ENCODE data around the gene HES7. TPM values are rescaled to one million over a fixed set of nuclear protein-coding genes. Genes with fewer than 3 reads are reported as not detected.

The HES7 gene
- total RNA-seq, 3 donors from 2014 or later (not counting 1 experiment from before 2014, with no cell fraction given) = 0.50 to 0.77 (median 0.61) TPM

DNA sequence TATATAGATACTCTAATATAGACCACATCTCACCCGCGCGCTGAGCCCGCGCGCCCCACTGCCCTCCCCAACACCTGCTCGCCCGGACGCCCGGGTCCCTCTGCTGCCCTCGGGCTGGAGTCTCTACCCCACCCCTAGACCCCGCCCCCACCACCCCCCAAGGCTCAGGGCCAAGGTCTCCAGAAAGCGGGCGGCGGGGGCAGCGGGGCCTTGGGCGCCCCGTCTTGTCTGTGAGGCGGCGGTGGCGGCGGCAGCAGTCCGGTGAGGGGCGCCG, 2.6 kb downstream of the HES7 start:
- 0% methylated on average over 14 of the region's 25 CpGs for WGBS (ENCODE audit: insufficient coverage)
- peak overlapping the region; percentile 98 to 100 for H3K27ac Mint-ChIP-seq
- no peaks in the 10 kb centered on the region for H3K36me3 ChIP-seq (ENCODE audit: control insufficient read depth, insufficient read depth, low read length)
- H3K36me3 Mint-ChIP-seq = peaks cover 12% of the 10 kb centered on the region
- peak overlapping the region; percentile 93 for H3K4me3 Mint-ChIP-seq
- no peak for ATAC-seq
- H3K27me3 ChIP-seq (ENCODE audit: control insufficient read depth, insufficient read depth, low read length) = peaks cover 44% of the 10 kb centered on the region
- TF ChIP-seq, protein P1, sequence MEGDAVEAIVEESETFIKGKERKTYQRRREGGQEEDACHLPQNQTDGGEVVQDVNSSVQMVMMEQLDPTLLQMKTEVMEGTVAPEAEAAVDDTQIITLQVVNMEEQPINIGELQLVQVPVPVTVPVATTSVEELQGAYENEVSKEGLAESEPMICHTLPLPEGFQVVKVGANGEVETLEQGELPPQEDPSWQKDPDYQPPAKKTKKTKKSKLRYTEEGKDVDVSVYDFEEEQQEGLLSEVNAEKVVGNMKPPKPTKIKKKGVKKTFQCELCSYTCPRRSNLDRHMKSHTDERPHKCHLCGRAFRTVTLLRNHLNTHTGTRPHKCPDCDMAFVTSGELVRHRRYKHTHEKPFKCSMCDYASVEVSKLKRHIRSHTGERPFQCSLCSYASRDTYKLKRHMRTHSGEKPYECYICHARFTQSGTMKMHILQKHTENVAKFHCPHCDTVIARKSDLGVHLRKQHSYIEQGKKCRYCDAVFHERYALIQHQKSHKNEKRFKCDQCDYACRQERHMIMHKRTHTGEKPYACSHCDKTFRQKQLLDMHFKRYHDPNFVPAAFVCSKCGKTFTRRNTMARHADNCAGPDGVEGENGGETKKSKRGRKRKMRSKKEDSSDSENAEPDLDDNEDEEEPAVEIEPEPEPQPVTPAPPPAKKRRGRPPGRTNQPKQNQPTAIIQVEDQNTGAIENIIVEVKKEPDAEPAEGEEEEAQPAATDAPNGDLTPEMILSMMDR (IDR thresholded peaks at IDR 0.05) = no peak
- H3K4me1 ChIP-seq (ENCODE audit: control insufficient read depth, insufficient read depth, low read length) = peaks cover 80% of the 10 kb centered on the region
- H3K27me3 Mint-ChIP-seq (ENCODE audit: low read depth in 2 of 2) = peaks cover 42 to 53% of the 10 kb centered on the region in 2 donors
- intact Hi-C loops (cut with micrococcal nuclease) = no loop called here
- H3K9me3 Mint-ChIP-seq = peaks cover 0 to 2% of the 10 kb centered on the region in 2 donors
- no peaks in the 10 kb centered on the region for H3K9me3 ChIP-seq (ENCODE audit: control insufficient read depth, insufficient read depth, low read length)
- no peak overlapping the region for H3K27ac ChIP-seq (ENCODE audit: low read length)
- H3K4me1 Mint-ChIP-seq = peaks cover 77 to 80% of the 10 kb centered on the region in 2 donors
- peak overlapping the region; percentile 24 for H3K4me3 ChIP-seq (ENCODE audit: low read length)
- DNase-seq = no peak

DNA sequence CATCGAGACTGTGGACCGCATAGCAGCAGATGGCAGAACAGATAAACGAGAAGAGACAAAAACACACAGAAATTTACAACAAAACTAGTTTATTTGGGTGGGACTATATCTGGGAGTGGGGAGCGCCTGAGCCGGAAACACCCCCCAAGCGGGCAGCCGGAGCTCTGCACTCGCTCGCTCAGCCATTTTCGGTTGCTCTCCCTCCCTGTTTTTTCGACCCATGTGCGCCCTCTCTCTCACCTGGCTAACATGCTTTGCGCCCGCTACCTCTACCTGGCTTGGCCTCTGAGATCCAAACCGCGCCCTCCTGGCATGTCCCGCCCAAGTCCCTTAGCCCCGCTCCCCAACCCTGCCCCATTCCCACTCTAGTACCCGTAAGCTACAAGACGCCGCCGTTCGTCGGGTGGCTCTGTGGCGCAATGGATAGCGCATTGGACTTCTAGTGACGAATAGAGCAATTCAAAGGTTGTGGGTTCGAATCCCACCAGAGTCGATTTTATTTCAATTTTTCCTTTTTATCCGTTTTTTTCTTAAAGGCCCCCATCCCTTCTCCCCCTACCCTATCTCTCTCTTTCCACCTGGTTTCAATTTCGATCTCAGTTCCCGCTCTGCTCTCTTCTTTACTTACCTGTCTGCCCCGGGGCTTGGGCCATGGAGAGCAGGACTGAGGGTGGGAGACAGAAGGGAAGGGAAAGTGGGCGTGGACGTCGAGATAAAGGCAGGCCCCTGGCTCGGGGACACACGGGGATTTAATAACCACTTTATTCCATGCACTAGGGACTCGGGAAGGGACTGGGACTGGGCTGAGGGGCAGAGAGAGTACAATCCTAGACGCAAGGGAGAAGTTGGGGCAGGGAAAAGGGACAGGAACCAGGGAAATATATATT, 3.1 kb downstream of the HES7 start:
- H3K27me3 Mint-ChIP-seq (ENCODE audit: low read depth in 2 of 2) = peaks cover 46 to 52% of the 10 kb centered on the region in 2 donors
- Histone ChIP-seq H3K27ac (ENCODE audit: low read length) (no peak overlapping the region), H3K27me3 (ENCODE audit: control insufficient read depth, insufficient read depth, low read length) (peaks cover 50% of the 10 kb centered on the region)

GRCh38 chr17:8119581-8120519, 4.1 kb downstream of the HES7 start:
- H3K36me3 Mint-ChIP-seq = peaks cover 12% of the 10 kb centered on the region
- H3K27ac ChIP-seq (ENCODE audit: low read length) = peak overlapping the region; percentile 76
- peak overlapping the region; percentile 91 for H3K4me3 ChIP-seq (ENCODE audit: low read length)
- peaks cover 53% of the 10 kb centered on the region for H3K27me3 ChIP-seq (ENCODE audit: control insufficient read depth, insufficient read depth, low read length)
- peaks cover 66% of the 10 kb centered on the region for H3K4me1 ChIP-seq (ENCODE audit: control insufficient read depth, insufficient read depth, low read length)
- peak overlapping the region; percentile 93 for H3K4me3 Mint-ChIP-seq
- peaks cover 53 to 55% of the 10 kb centered on the region in 2 donors for H3K27me3 Mint-ChIP-seq (ENCODE audit: low read depth in 2 of 2)
- DNase-seq (peak; percentile 79 to 96), ATAC-seq (peak; percentile 59 to 83 (median 70))
- intact Hi-C loops (cut with micrococcal nuclease) = loop anchor here (1.0 to 5.0 kb wide), 6 partner anchors 19 to 205 kb away; no protein-coding TSS in a partner anchor
- H3K9me3 Mint-ChIP-seq = no peaks in the 10 kb centered on the region
- WGBS (ENCODE audit: insufficient coverage) = under 1% methylated on average over 21 of the region's 28 CpGs
- H3K4me1 Mint-ChIP-seq = peaks cover 62 to 65% of the 10 kb centered on the region in 2 donors
- TF ChIP-seq, protein P1 (IDR thresholded peaks at IDR 0.05) = no peak
- H3K9me3 ChIP-seq (ENCODE audit: control insufficient read depth, insufficient read depth, low read length) = no peaks in the 10 kb centered on the region
- H3K27ac Mint-ChIP-seq = peak overlapping the region; percentile 98 to 100
- no peaks in the 10 kb centered on the region for H3K36me3 ChIP-seq (ENCODE audit: control insufficient read depth, insufficient read depth, low read length)

More for the DNA sequence above, 3.1 kb downstream of the HES7 start:
- Histone ChIP-seq H3K9me3 (ENCODE audit: control insufficient read depth, insufficient read depth, low read length) (no peaks in the 10 kb centered on the region), H3K4me3 (ENCODE audit: low read length) (peak overlapping the region; percentile 24), H3K36me3 (ENCODE audit: control insufficient read depth, insufficient read depth, low read length) (no peaks in the 10 kb centered on the region), H3K4me1 (ENCODE audit: control insufficient read depth, insufficient read depth, low read length) (peaks cover 75% of the 10 kb centered on the region)
- ATAC-seq (peak; percentile 5 to 11 (median 9)), DNase-seq (peak; percentile 54 to 82)
- peaks cover 12% of the 10 kb centered on the region for H3K36me3 Mint-ChIP-seq
- no peaks in the 10 kb centered on the region for H3K9me3 Mint-ChIP-seq
- TF ChIP-seq, protein P1 (IDR thresholded peaks at IDR 0.05) = peak; percentile 24
- under 1% methylated on average over 32 of the region's 40 CpGs for WGBS (ENCODE audit: insufficient coverage)
- H3K4me3 Mint-ChIP-seq = peak overlapping the region; percentile 93
- H3K4me1 Mint-ChIP-seq = peaks cover 71 to 74% of the 10 kb centered on the region in 2 donors
- H3K27ac Mint-ChIP-seq = peak overlapping the region; percentile 98 to 100
- intact Hi-C loops (cut with micrococcal nuclease) = loop anchor here (1.0 kb wide), 1 partner anchor 102 kb away; no protein-coding TSS in a partner anchor
